HepG2 (cell line): Measurements from ENCODE around the gene HOXB2. TPM values are rescaled to one million over a fixed set of nuclear protein-coding genes. Genes with fewer than 3 reads are reported as not detected.
A peak's percentile ranks its signal among the peaks of the same experiment; 100 is the strongest.

Experiments
- ATAC-seq: fragments of 200-7000 bp; cut with Tn5 transposase; 3 replicates; pipeline ENCODE4 v1.9.1; 2020; ENCODE audit warnings: mild to moderate bottlenecking, moderate library complexity
- BruUV-seq: library from RNA; stranded (reverse); fragments of 400-500 nt; replicated peaks from 2 replicates; lab custom pipeline; 2021; lab: Mats Ljungman, UMichigan
- CTCF ChIA-PET: fragments of 300-600 bp; formaldehyde crosslinking; extraction: SDS; loops from one replicate; lab custom pipeline; 2021; ENCODE audit warnings: low total read pairs, inconsistent platforms, low intra/inter-chr PET ratio; lab: Yijun Ruan, JAX
- POLR2A ChIA-PET: fragments of 350-600 bp; sonication (Branson Sonifier 250); formaldehyde crosslinking; loops from one replicate; lab custom pipeline; 2020; ENCODE audit warnings: antibody characterized with exemption, inconsistent platforms; lab: Yijun Ruan, JAX
- DNase-seq: peaks from one replicate; pipeline ENCODE4 v3.0.0-alpha.2; 2015; ENCODE audit warnings: low spot score
- FAIRE-seq: peaks from 3 replicates; lab custom pipeline; 2011; peaks lifted over from hg19 to GRCh38; lab: Jason Lieb, UNC
- H2AFZ ChIP-seq: one replicate; pipeline ENCODE4 v1.6.1; 2011; ENCODE audit warnings: low read length, inconsistent platforms
- H3K27ac ChIP-seq: fragments of 300-600 bp; 3 replicates; pipeline ENCODE4 v1.8.0; 2011; ENCODE audit warnings: mixed run types, mild to moderate bottlenecking, mixed read lengths, low read length, inconsistent platforms; ENCODE audit not compliant: insufficient read depth; ENCODE audit errors: extremely low read length
- H3K27me3 ChIP-seq, 2 experiments: fragments of 200-600 bp in 1 of 2; 2 replicates in 1 of 2; 3 replicates in 1 of 2; pipeline versions ENCODE4 v1.6.0 to v1.8.0; 2011; ENCODE audit warnings: low read length in 2 of 2, mild to moderate bottlenecking in 2 of 2, moderate library complexity in 2 of 2, inconsistent platforms in 1 of 2; ENCODE audit not compliant: insufficient read depth in 2 of 2, control insufficient read depth in 1 of 2
- H3K36me3 ChIP-seq, 2 experiments: fragments of 200-600 bp in 1 of 2; replicated peaks in 1 of 2; 2 replicates in 1 of 2; 3 replicates in 1 of 2; pipeline versions ENCODE4 v1.5.1 to v1.8.0; 2011; ENCODE audit warnings: low read length in 2 of 2, inconsistent platforms in 1 of 2; ENCODE audit not compliant: insufficient read depth in 2 of 2, control insufficient read depth in 1 of 2
- H3K4me1 ChIP-seq: 2 replicates; pipeline ENCODE4 v1.5.1; 2012; ENCODE audit warnings: low read length, inconsistent platforms; ENCODE audit not compliant: insufficient read depth
- H3K4me2 ChIP-seq: 2 replicates; pipeline ENCODE4 v1.6.0; 2011; ENCODE audit warnings: low read depth, low read length, inconsistent platforms
- H3K4me3 ChIP-seq, 3 experiments: fragments of 200-600 bp in 1 of 3; sonication (generic), shearing (Covaris generic) in 1 of 3; replicated peaks in 1 of 3; 2 replicates each; pipeline ENCODE4 v1.5.1; 2011 to 2016; ENCODE audit warnings: low read length in 3 of 3, inconsistent platforms in 2 of 3, low read depth in 2 of 3, mild to moderate bottlenecking in 2 of 3, control low read depth in 1 of 3, mixed read lengths in 1 of 3; ENCODE audit not compliant: insufficient read depth in 1 of 3
- H3K79me2 ChIP-seq: one replicate; pipeline ENCODE4 v1.6.1; 2011; ENCODE audit warnings: low read length, inconsistent platforms; ENCODE audit not compliant: insufficient read depth
- H3K9ac ChIP-seq: 2 replicates; pipeline ENCODE4 v1.6.0; 2011; ENCODE audit warnings: mild to moderate bottlenecking, low read depth, low read length, inconsistent platforms; ENCODE audit not compliant: insufficient read depth
- H3K9me3 ChIP-seq: 2 replicates; pipeline ENCODE4 v1.5.1; 2012; ENCODE audit warnings: mild to moderate bottlenecking, low read length
- H4K20me1 ChIP-seq: 2 replicates; pipeline ENCODE4 v1.6.0; 2011; ENCODE audit warnings: inconsistent platforms, mild to moderate bottlenecking, low read length, moderate library complexity; ENCODE audit not compliant: insufficient read depth
- CEBPB ChIP-seq: IDR thresholded peaks from 2 replicates; pipeline ENCODE4 v1.6.1; 2011; ENCODE audit warnings: low read depth, low read length, improper control_type of control experiment, borderline replicate concordance
- KDM5A ChIP-seq: fragments of 200-600 bp; sonication (generic); IDR thresholded peaks from 2 replicates; pipeline ENCODE4 v1.7.0; 2018; ENCODE audit warnings: antibody characterized with exemption, mild to moderate bottlenecking, low read length, borderline replicate concordance
- MED13 ChIP-seq: sonication (generic); formaldehyde crosslinking; IDR thresholded peaks from 2 replicates; pipeline ENCODE4 v1.5.0; 2020; ENCODE audit warnings: missing genetic modification reagents
- RORA ChIP-seq: sonication (generic); formaldehyde crosslinking; IDR thresholded peaks from 2 replicates; pipeline ENCODE4 v1.5.0; 2020; ENCODE audit warnings: mild to moderate bottlenecking, missing genetic modification reagents, moderate library complexity
- ZFP82 ChIP-seq: sonication (generic); formaldehyde crosslinking; IDR thresholded peaks from 2 replicates; pipeline ENCODE4 v1.5.1; 2020; ENCODE audit warnings: mild to moderate bottlenecking, missing genetic modification reagents, borderline replicate concordance
- ZNF280B ChIP-seq: sonication (generic); formaldehyde crosslinking; IDR thresholded peaks from 2 replicates; pipeline ENCODE4 v1.5.0; 2020; ENCODE audit warnings: missing genetic modification reagents, mild to moderate bottlenecking, borderline replicate concordance
- WGBS: methylation state at CpG from one replicate; pipeline ENCODE4 v1.1.6; 2017; ENCODE audit warnings: low lambda C conversion rate; 5-methylcytosine and 5-hydroxymethylcytosine counted together
- in situ Hi-C: cut with HindIII; loops from 2 replicates; pipeline ENCODE4 v1.10.0; 2017; ENCODE audit warnings: low pct_unique_long_range_greater_than_20kb; ENCODE audit not compliant: extremely low pct_ligation_motif_present
- intact Hi-C: fragments of 100-400 bp; cut with micrococcal nuclease; formaldehyde crosslinking; loops from one replicate; pipeline ENCODE4 v1.10.0; 2022; ENCODE audit not compliant: unreplicated experiment
- polyA plus RNA-seq, 8 experiments: library from polyadenylated mRNA; depleted of rRNA in 3 of 8; stranded (reverse) in 7 of 8; unstranded in 1 of 8; fragments of >200 nt; fragmentation: Illumina TruSeq in 4 of 8; extraction: Trizol in 4 of 8; gene quantifications; 2 replicates each; pipeline versions ENCODE4 v1.2.1 to v1.2.3, GENCODE V29; 2011 to 2016; ENCODE audit warnings: low read depth in 4 of 8, missing spikeins in 1 of 8, mixed read lengths in 1 of 8; ENCODE audit not compliant: insufficient read depth in 1 of 8
- total RNA-seq, 5 experiments: library from RNA; depleted of rRNA; stranded (reverse); fragments of >200 nt; fragmentation: Illumina TruSeq; extraction: Trizol; gene quantifications; 2 replicates each; pipeline ENCODE4 v1.2.3, GENCODE V29; 2016; ENCODE audit warnings: low read depth in 1 of 5
- TF ChIP-seq, protein P1 (sequence below): sonication (generic); formaldehyde crosslinking; IDR thresholded peaks from 2 replicates; pipeline ENCODE4 v1.9.0; 2022; ENCODE audit warnings: missing genetic modification reagents, mild to moderate bottlenecking, borderline replicate concordance

Gene HOXB2
- total and polyA plus RNA-seq, 2 of the 13 experiments (the other 11 are each of a cell fraction or from before 2014, with no cell fraction given), result not detected

GRCh38 chr17:48510761-48511604, 33.9 kb downstream of the HOXB2 start:
- H3K27me3 ChIP-seq, result peaks cover 0 to 16% of the 10 kb centered on the region in 2 experiments; a peak in 2 of 5 replicates
- no peaks in the 10 kb centered on the region for H3K4me1 ChIP-seq
- no peaks in the 10 kb centered on the region for H3K79me2 ChIP-seq
- H3K27ac ChIP-seq, result no peak overlapping the region
- no peak for ATAC-seq
- H3K4me2 ChIP-seq, result no peak overlapping the region
- H2AFZ ChIP-seq, result no peak overlapping the region
- BruUV-seq, result no TSS peak
- 20% methylated on average over 7 of the region's 7 CpGs for WGBS
- in situ Hi-C loops, result no loop called here
- no peak for FAIRE-seq
- H3K4me3 ChIP-seq, result no peak overlapping the region
- CTCF ChIA-PET, result no interaction called here
- H3K36me3 ChIP-seq, result no peaks in the 10 kb centered on the region
- DNase-seq, result no peak
- no peak for TF ChIP-seq MED13 (CRISPR knock-in tag)
- TF ChIP-seq ZFP82 (CRISPR knock-in tag), result no peak
- TF ChIP-seq KDM5A, result no peak
- 0 out of 2 replicates have a peak, but pooled peaks have one; percentile 20 for TF ChIP-seq CEBPB
- TF ChIP-seq, protein P1, sequence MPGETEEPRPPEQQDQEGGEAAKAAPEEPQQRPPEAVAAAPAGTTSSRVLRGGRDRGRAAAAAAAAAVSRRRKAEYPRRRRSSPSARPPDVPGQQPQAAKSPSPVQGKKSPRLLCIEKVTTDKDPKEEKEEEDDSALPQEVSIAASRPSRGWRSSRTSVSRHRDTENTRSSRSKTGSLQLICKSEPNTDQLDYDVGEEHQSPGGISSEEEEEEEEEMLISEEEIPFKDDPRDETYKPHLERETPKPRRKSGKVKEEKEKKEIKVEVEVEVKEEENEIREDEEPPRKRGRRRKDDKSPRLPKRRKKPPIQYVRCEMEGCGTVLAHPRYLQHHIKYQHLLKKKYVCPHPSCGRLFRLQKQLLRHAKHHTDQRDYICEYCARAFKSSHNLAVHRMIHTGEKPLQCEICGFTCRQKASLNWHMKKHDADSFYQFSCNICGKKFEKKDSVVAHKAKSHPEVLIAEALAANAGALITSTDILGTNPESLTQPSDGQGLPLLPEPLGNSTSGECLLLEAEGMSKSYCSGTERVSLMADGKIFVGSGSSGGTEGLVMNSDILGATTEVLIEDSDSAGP (CRISPR knock-in tag), result no peak
- no peak for TF ChIP-seq ZNF280B (CRISPR knock-in tag)
- no peak for TF ChIP-seq RORA
- POLR2A ChIA-PET, result no interaction called here
- H3K9me3 ChIP-seq, result no peaks in the 10 kb centered on the region
- H3K9ac ChIP-seq, result no peak overlapping the region
- H4K20me1 ChIP-seq, result no peaks in the 10 kb centered on the region
- intact Hi-C loops, result no loop called here
